CD8-positive, alpha-beta memory T cell (primary cell): ENCODE measurements around the gene MROH2A. TPM values are rescaled to one million over a fixed set of nuclear protein-coding genes. Genes with fewer than 3 reads are reported as not detected.

ENCODE experiments used
- CTCF ChIA-PET: fragments of 350-600 bp; sonication (Branson Sonifier 250); formaldehyde crosslinking; loops from one replicate; lab custom pipeline; 2021; ENCODE audit warnings: antibody characterized with exemption; lab: Charles Lee
- POLR2A ChIA-PET: fragments of 350-600 bp; sonication (Branson Sonifier 250); formaldehyde crosslinking; loops from one replicate; lab custom pipeline; 2021; ENCODE audit warnings: antibody characterized with exemption; lab: Charles Lee
- DNase-seq, 5 donors: peaks; one replicate each; pipeline versions ENCODE4 v3.0.0 to v3.0.0-alpha.2; 2020 to 2022; ENCODE audit warnings: mixed read lengths in 1 of 5
- H3K27ac ChIP-seq: one replicate; pipeline ENCODE4 v1.7.0; 2013; ENCODE audit warnings: low read depth, mild to moderate bottlenecking, low read length, moderate library complexity
- H3K27me3 ChIP-seq: 2 replicates; pipeline ENCODE4 v1.7.0; 2013; ENCODE audit warnings: low read length, mild to moderate bottlenecking; ENCODE audit not compliant: insufficient read depth, poor library complexity, severe bottlenecking
- H3K36me3 ChIP-seq: 2 replicates; pipeline ENCODE4 v1.7.0; 2013; ENCODE audit warnings: mild to moderate bottlenecking, low read length, moderate library complexity; ENCODE audit not compliant: insufficient read depth
- H3K4me1 ChIP-seq: 2 replicates; pipeline ENCODE4 v1.7.0; 2013; ENCODE audit warnings: mild to moderate bottlenecking, low read length, moderate library complexity; ENCODE audit not compliant: insufficient read depth
- H3K4me3 ChIP-seq: 2 replicates; pipeline ENCODE4 v1.7.0; 2013; ENCODE audit warnings: mild to moderate bottlenecking, low read length
- H3K9me3 ChIP-seq: 2 replicates; pipeline ENCODE4 v1.7.0; 2013; ENCODE audit warnings: mild to moderate bottlenecking, low read length
- H3K27ac Mint-ChIP-seq, 8 donors: one replicate each; pipeline ENCODE4 v1.8.0; 2020 to 2021; ENCODE audit warnings: mixed read lengths in 8 of 8, mild to moderate bottlenecking in 6 of 8, inconsistent platforms in 3 of 8, moderate library complexity in 3 of 8
- H3K27me3 Mint-ChIP-seq, 2 donors: one replicate each; pipeline ENCODE4 v1.8.0; 2020 to 2021; ENCODE audit warnings: mixed read lengths in 2 of 2, mild to moderate bottlenecking in 1 of 2, moderate library complexity in 1 of 2
- H3K36me3 Mint-ChIP-seq, 3 donors: one replicate each; pipeline ENCODE4 v1.8.0; 2020 to 2021; ENCODE audit warnings: mixed read lengths in 3 of 3, inconsistent platforms in 1 of 3, mild to moderate bottlenecking in 1 of 3
- H3K4me1 Mint-ChIP-seq, 3 donors: one replicate each; pipeline ENCODE4 v1.8.0; 2020 to 2021; ENCODE audit warnings: mixed read lengths in 3 of 3, inconsistent platforms in 1 of 3, mild to moderate bottlenecking in 1 of 3
- H3K4me3 Mint-ChIP-seq, 7 donors: one replicate each; pipeline ENCODE4 v1.8.0; 2020 to 2021; ENCODE audit warnings: mixed read lengths in 7 of 7, mild to moderate bottlenecking in 6 of 7, moderate library complexity in 4 of 7, inconsistent platforms in 2 of 7
- H3K9me3 Mint-ChIP-seq, 5 donors: one replicate each; pipeline ENCODE4 v1.8.0; 2020 to 2022; ENCODE audit warnings: mixed read lengths in 5 of 5, mild to moderate bottlenecking in 3 of 5, moderate library complexity in 2 of 5, inconsistent platforms in 1 of 5
- polyA plus RNA-seq: library from polyadenylated mRNA; unstranded; fragments of 300-500 nt; fragmentation: Illumina TruSeq; gene quantifications from one replicate; pipeline ENCODE4 v1.2.3, GENCODE V29; 2021
- total RNA-seq, 2 experiments: library from RNA; stranded (reverse); gene quantifications; one replicate each; pipeline ENCODE4 v1.2.3, GENCODE V29; 2021

MROH2A gene
- total and polyA plus RNA-seq, 3 experiments from 2014 or later: not detected

- Histone ChIP-seq H3K4me3 (no peak overlapping the region), H3K4me1 (no peaks in the 10 kb centered on the region), H3K27me3 (no peaks in the 10 kb centered on the region), H3K27ac (no peak overlapping the region), H3K36me3 (no peaks in the 10 kb centered on the region), H3K9me3 (no peaks in the 10 kb centered on the region)
- H3K9me3 Mint-ChIP-seq: no peaks in the 10 kb centered on the region
- no peak overlapping the region for H3K4me3 Mint-ChIP-seq
- H3K4me1 Mint-ChIP-seq: peaks cover 0 to 7% (median 0%) of the 10 kb centered on the region in 3 donors
- no peaks in the 10 kb centered on the region for H3K36me3 Mint-ChIP-seq
- ChIA-PET CTCF (interaction anchor here (4.1 kb wide), 1 partner anchor 13 kb away, joined by 12 read pairs; no protein-coding TSS in a partner anchor), POLR2A (no interaction called here)
- no peak for DNase-seq
- peak overlapping the region in 1 of 8 donors; percentile 65 for H3K27ac Mint-ChIP-seq
- no peaks in the 10 kb centered on the region for H3K27me3 Mint-ChIP-seq
Measured at GRCh38 chr2:233844064-233844807, 66.1 kb downstream of the MROH2A start.

- H3K9me3 ChIP-seq: no peaks in the 10 kb centered on the region
- H3K4me3 ChIP-seq: no peak overlapping the region
- Mint-ChIP-seq H3K4me3 (no peak overlapping the region), H3K27me3 (peaks cover 0 to 1% of the 10 kb centered on the region in 2 donors), H3K36me3 (no peaks in the 10 kb centered on the region), H3K27ac (no peak overlapping the region), H3K4me1 (peaks cover 0 to 5% (median 0%) of the 10 kb centered on the region in 3 donors), H3K9me3 (no peaks in the 10 kb centered on the region)
- H3K27ac ChIP-seq: no peak overlapping the region
- no peaks in the 10 kb centered on the region for H3K27me3 ChIP-seq
- DNase-seq: no peak
- ChIA-PET CTCF (interaction anchor here (4.1 kb wide), 1 partner anchor 12 kb away, joined by 12 read pairs; no protein-coding TSS in a partner anchor), POLR2A (no interaction called here)
- H3K36me3 ChIP-seq: no peaks in the 10 kb centered on the region
- H3K4me1 ChIP-seq: no peaks in the 10 kb centered on the region
Measured at GRCh38 chr2:233844836-233845235, 66.7 kb downstream of the MROH2A start.

GRCh38 chr2:233845301-233846060, 67.4 kb downstream of the MROH2A start:
- Mint-ChIP-seq H3K27me3 (peaks cover 0 to 1% of the 10 kb centered on the region in 2 donors), H3K4me3 (no peak overlapping the region), H3K4me1 (no peaks in the 10 kb centered on the region), H3K27ac (peak overlapping the region in 1 of 8 donors; percentile 73), H3K36me3 (no peaks in the 10 kb centered on the region), H3K9me3 (no peaks in the 10 kb centered on the region)
- CTCF ChIA-PET: interaction anchor here (4.1 kb wide), 1 partner anchor 12 kb away, joined by 12 read pairs; no protein-coding TSS in a partner anchor
- Histone ChIP-seq H3K4me1 (no peaks in the 10 kb centered on the region), H3K36me3 (no peaks in the 10 kb centered on the region), H3K9me3 (no peaks in the 10 kb centered on the region), H3K4me3 (no peak overlapping the region), H3K27ac (no peak overlapping the region), H3K27me3 (no peaks in the 10 kb centered on the region)
- POLR2A ChIA-PET: no interaction called here
- DNase-seq: no peak

GRCh38 chr2:233846387-233847247, 68.5 kb downstream of the MROH2A start:
- Histone ChIP-seq H3K36me3 (no peaks in the 10 kb centered on the region), H3K4me3 (no peak overlapping the region), H3K27ac (no peak overlapping the region), H3K9me3 (no peaks in the 10 kb centered on the region), H3K27me3 (no peaks in the 10 kb centered on the region), H3K4me1 (no peaks in the 10 kb centered on the region)
- Mint-ChIP-seq H3K9me3 (no peaks in the 10 kb centered on the region), H3K4me1 (peaks cover 0 to 2% (median 0%) of the 10 kb centered on the region in 3 donors), H3K27ac (peak overlapping the region in 1 of 8 donors; percentile 29), H3K36me3 (no peaks in the 10 kb centered on the region), H3K4me3 (no peak overlapping the region), H3K27me3 (peaks cover under 1 to 1% of the 10 kb centered on the region in 2 donors)
- POLR2A ChIA-PET: no interaction called here
- CTCF ChIA-PET: interaction anchor here (4.1 kb wide), 1 partner anchor 11 kb away, joined by 12 read pairs; no protein-coding TSS in a partner anchor
- no peak for DNase-seq

- POLR2A ChIA-PET: no interaction called here
- CTCF ChIA-PET: interaction anchor here (1.0 kb wide), 1 partner anchor 14 kb away, joined by 3 read pairs; no protein-coding TSS in a partner anchor
- H3K27me3 ChIP-seq: no peaks in the 10 kb centered on the region
- H3K9me3 Mint-ChIP-seq: no peaks in the 10 kb centered on the region
- no peaks in the 10 kb centered on the region for H3K9me3 ChIP-seq
- no peaks in the 10 kb centered on the region for H3K36me3 Mint-ChIP-seq
- DNase-seq: no peak
- peaks cover 1 to 7% of the 10 kb centered on the region in 2 donors for H3K27me3 Mint-ChIP-seq
- H3K4me1 ChIP-seq: no peaks in the 10 kb centered on the region
- H3K4me1 Mint-ChIP-seq: peaks cover 0 to 6% (median 3%) of the 10 kb centered on the region in 3 donors
- H3K27ac ChIP-seq: no peak overlapping the region
- H3K4me3 Mint-ChIP-seq: no peak overlapping the region
- H3K27ac Mint-ChIP-seq: no peak overlapping the region
- H3K36me3 ChIP-seq: no peaks in the 10 kb centered on the region
- no peak overlapping the region for H3K4me3 ChIP-seq
Measured at GRCh38 chr2:233847248-233847898, 69.2 kb downstream of the MROH2A start.

GRCh38 chr2:233848276-233848675, 70.1 kb downstream of the MROH2A start:
- no peaks in the 10 kb centered on the region for H3K9me3 ChIP-seq
- no peak overlapping the region for H3K4me3 Mint-ChIP-seq

GRCh38 chr2:233849607-233850271, 71.6 kb downstream of the MROH2A start:
- Histone ChIP-seq H3K9me3 (no peaks in the 10 kb centered on the region), H3K4me1 (peaks cover 8% of the 10 kb centered on the region), H3K4me3 (no peak overlapping the region), H3K36me3 (no peaks in the 10 kb centered on the region), H3K27me3 (no peaks in the 10 kb centered on the region), H3K27ac (no peak overlapping the region)
- Mint-ChIP-seq H3K27ac (no peak overlapping the region), H3K36me3 (peaks cover 0 to under 1% (median 0%) of the 10 kb centered on the region in 3 donors), H3K4me3 (no peak overlapping the region), H3K27me3 (peaks cover 8 to 19% of the 10 kb centered on the region in 2 donors), H3K9me3 (no peaks in the 10 kb centered on the region), H3K4me1 (peaks cover 8 to 26% (median 23%) of the 10 kb centered on the region in 3 donors)
- ChIA-PET CTCF (no interaction called here), POLR2A (no interaction called here)
- no peak for DNase-seq

More at GRCh38 chr2:233848276-233848675, 70.1 kb downstream of the MROH2A start:
- no peak for DNase-seq
- H3K9me3 Mint-ChIP-seq: no peaks in the 10 kb centered on the region
- Histone ChIP-seq H3K27me3 (no peaks in the 10 kb centered on the region), H3K36me3 (no peaks in the 10 kb centered on the region), H3K27ac (no peak overlapping the region), H3K4me1 (no peaks in the 10 kb centered on the region), H3K4me3 (no peak overlapping the region)
- ChIA-PET POLR2A (no interaction called here), CTCF (interaction anchor here (1.0 kb wide), 1 partner anchor 15 kb away, joined by 3 read pairs; no protein-coding TSS in a partner anchor)
- no peaks in the 10 kb centered on the region for H3K36me3 Mint-ChIP-seq
- peak overlapping the region in 1 of 8 donors; percentile 83 for H3K27ac Mint-ChIP-seq
- peaks cover 1 to 15% (median 12%) of the 10 kb centered on the region in 3 donors for H3K4me1 Mint-ChIP-seq
- peaks cover 5 to 14% of the 10 kb centered on the region in 2 donors for H3K27me3 Mint-ChIP-seq
